HG02840 (cell line): ENCODE results near the gene MRGPRE.
"Not testable (repeated sequence)": the region's sequence is repeated elsewhere in the genome, so short reads cannot be mapped to it uniquely, and the experiment has no call there.

Experiments
- ATAC-seq: cut with Tn5 transposase; IDR thresholded peaks from one replicate; pipeline ENCODE4 v1.9.1; 2021; ENCODE audit warnings: mild to moderate bottlenecking, moderate library complexity, moderate number of reproducible peaks; ENCODE audit not compliant: unreplicated experiment, low FRiP score

MRGPRE gene, protein sequence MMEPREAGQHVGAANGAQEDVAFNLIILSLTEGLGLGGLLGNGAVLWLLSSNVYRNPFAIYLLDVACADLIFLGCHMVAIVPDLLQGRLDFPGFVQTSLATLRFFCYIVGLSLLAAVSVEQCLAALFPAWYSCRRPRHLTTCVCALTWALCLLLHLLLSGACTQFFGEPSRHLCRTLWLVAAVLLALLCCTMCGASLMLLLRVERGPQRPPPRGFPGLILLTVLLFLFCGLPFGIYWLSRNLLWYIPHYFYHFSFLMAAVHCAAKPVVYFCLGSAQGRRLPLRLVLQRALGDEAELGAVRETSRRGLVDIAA

DNA sequence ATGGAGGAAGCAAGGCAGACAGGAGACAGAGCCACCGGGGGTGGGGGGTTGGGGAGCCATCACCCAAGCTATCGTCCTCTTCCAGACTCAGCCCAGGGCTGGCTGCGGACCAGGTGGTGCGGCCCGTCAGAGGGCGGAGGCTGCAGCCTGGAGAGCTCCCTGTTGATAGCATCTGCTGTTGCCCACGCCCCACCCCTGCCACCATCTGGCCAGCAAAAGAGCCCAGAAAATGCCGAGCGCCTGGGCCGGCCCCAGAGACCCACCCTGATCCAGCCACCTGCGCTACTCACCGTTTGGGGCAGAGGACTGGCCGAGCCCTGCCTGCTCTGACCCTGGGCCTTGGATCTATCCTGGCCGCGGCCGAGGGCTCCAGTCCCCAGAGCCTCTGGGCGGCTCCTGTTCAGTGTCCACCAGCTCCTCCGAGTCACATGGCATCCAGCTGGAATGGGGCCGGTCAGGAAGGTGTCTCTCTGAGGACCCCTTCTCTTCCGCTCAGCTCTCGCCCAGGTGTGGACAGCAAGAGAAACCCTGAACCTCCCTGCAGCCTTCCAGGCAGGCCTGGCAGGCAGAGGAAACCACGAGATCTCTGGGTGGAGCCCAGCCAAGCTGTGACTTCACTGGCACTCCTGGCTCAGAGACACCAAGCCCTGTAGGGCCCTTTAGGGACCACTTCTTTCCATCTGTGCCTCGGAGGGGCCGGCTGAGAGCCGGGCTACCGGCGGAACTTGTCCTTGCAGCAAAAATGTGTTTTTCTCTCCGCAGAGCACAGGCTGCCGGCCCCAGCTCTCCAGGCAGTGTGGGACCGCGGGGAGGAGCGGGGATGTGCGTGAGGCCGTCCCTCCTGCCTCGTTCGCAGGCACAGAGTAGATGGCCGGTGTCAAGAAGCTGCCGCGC, at the start of gene MRGPRE:
MRGPRE (minus strand) TSS at position 567 of the 894 bp plus-strand sequence. CDS start 3,618 bp downstream, outside the sequence.
- ATAC-seq: no peak

DNA sequence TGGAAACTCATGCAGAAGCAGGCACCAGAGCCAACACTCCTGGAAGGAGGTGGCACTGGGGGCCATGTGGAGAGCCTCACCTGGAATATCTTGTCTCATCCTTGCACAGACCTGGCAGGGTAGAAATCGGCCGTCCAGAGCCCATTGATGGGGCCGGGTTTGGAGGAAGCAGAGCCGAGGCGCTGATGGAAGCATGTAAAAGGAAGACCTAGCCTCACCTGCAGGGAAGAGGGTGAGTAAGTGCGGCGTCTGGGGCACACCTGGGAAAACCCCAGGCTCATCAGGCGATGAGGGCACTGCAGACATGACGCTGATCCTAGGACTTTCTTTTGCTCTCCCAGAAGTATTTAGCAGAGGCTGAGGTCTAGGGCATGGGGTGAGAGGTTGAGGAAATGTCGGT, 48.9 kb upstream of the MRGPRE start:
- ATAC-seq: not testable (repeated sequence)

DNA sequence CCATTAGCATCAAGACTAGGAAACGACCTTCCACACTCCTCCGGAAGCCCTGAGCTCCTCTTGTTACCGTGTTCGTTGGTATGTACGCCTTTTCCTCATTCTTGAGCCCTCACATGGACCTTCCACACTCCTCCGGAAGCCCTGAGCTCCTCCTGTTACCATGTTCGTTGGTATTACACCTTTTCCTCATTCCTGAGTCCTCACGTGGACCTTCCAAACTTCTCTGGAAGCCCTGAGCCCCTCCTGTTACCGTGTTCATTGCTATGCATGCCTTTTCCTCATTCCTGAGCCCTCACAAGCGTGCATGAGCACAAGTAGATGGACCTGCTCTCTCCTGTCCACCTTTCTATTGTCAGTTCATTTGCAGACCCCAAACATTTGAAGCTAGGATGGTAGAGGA, 48.4 kb upstream of the MRGPRE start:
- ATAC-seq: not testable (repeated sequence)

DNA sequence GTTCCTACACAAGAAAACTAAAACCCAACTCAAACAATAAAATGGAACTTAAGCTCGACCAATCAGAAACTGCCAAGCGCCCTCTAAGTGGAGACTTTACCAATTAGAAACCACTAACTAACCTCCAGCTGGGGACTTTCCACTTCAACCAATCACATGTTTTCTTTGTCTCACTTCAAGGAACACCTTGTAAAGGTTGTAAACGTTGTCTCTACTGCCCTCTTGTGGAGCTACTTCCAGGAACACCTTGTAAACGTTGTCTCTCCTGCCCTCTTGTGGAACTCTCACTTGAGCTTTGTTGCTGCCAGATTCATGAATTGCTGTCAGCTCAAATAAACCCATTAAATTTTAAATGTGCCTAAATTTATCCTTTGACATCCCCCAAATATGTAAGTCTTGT, 46.7 kb upstream of the MRGPRE start:
- ATAC-seq: not testable (repeated sequence)

DNA sequence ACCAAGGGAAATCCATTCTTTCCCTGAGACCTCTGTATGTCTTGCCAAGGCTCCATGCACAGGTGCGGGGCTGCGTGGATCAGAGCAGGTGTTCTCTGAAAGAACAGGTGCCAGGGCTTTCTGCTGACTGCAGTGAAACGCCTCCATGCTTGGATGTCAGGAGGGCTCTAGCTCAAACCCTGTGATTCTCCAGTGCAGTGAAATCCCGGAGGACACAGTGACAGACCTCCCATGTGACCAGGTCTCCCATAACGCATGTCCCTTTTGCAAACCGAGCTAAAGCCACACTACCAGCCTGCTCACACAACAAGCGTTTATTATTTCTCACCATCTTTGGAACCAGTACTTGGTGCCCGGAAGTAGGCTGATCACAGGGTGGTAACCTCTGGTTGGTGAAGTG, 41.4 kb upstream of the MRGPRE start:
- ATAC-seq: not testable (repeated sequence)

DNA sequence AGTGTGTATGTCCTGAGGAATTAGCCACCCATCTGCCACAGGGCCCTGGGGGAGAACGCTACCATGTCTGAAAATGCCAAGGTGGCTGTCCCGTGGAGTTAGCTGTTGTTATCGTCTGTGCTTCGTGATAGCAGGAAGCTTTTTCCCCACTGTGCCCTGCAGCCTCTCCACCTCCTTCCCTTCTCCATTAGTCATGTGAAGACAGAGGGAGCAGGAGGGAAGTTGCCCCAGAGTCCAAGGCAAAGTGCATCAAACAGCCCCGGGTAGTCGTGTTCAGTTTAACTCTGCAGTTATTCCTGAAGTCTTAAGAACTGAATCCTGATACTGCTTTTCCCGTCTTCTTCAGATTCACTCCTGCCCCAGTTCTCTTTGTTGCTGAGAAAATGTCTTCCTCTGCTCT, 30.3 kb upstream of the MRGPRE start:
- not testable (repeated sequence) for ATAC-seq

DNA sequence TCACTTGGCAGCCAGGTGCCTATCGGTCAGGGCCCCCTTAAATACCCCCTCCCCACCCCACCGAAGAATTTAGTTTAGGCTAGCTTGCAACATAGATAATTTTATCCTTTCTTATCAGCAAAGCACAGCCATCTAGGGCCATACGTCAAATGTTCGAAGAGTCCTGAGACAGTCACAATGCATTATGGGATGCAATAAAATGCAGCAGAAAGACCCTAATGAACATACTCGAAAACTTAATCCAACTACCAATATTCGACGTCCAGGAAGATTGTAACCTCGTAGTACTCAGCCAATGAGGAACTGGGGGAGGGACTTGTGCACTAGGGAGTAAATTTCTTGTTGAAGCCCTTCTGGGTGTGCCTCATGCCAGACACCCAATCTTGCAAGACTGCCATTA, 29.6 kb upstream of the MRGPRE start:
- ATAC-seq: not testable (repeated sequence)

DNA sequence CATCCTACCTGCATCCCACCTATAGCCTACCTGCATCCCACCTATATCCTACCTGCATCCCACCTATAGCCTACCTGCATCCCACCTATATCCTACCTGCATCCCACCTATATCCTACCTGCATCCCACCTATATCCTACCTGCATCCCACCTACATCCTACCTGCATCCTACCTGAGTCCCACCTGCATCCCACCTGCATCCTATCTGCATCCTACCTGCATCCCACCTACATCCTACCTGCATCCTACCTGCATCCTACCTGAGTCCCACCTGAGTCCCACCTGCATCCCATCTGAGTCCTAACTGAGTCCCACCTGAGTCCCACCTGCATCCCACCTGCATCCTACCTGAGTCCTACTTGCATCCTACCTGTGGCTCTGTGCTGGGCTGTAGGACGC, 25.3 kb upstream of the MRGPRE start:
- ATAC-seq: not testable (repeated sequence)

DNA sequence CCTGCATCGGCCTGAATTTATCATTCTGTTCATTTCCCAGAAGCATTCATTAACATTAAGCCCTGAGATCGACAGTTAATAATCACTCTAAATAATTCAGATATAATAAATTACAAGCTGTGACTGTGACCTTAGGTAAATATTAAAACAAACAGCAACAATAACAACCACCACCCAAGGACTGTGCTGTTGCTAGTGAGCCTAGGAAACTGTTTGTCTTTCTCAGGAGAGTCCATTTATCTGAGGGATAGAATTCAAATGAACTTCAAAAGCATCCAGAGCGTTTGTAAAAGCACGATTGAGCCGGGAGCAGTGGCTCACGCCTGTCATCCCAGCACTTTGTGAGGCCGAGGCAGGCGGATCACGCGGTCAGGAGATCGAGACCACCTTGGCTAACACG, 23.0 kb upstream of the MRGPRE start:
- ATAC-seq: not testable (repeated sequence)

DNA sequence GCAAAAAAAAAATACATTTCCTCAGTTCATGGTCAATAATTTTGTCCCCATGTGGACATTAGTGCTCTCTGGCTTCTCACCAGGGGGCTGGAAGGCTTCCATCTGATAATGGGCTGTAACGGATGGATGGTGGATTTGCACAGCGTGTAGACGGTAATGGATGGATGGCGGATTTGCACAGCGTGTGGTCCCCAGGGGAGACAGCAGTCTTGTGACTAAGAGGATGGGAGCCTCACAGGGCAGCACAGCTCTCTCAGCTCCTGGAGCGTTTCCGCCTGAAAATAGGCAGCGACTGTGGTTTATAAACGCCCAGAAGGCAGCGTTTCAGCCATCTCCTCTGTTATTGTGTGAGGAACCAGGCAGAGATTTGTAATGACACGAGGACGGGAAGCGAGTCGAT, 22.6 kb upstream of the MRGPRE start:
- not testable (repeated sequence) for ATAC-seq

DNA sequence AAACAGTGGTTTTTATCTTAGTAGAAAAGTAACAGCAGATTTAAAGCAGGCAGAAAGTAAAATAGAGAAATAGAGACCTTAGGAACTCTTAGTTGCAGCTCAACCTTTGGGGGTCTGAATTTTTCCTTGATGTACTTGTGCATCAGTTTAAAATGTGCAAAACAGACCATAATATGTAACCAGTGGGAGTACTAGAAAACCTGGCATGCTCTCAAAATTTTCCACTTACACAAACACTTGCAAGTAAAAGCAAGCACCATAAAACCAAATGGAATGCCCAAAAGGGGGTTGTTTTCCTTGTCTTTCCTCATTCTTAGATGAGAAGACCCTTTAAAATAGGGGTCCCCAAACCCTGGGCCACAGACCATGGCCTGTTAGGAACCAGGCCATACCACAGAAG, 12.9 kb upstream of the MRGPRE start:
- no peak for ATAC-seq

DNA sequence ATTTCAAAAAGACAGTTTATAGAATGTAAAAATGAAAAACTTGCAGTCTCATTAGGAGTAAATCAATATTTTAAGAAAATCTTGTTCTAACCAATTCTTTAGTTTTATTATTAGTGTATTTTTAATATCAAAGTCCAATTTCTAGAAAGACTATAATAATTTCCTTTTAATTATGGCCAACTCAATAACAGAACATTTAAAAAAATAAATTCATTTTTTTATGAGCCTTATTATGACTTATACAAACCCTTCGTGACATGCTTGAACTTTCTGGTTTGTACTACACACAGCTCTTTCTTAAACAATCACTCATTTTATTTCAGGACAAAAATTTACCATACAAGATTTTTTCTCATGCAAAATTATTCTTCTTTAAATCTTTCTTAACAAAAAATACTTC, 11.7 kb upstream of the MRGPRE start:
- ATAC-seq: no peak

DNA sequence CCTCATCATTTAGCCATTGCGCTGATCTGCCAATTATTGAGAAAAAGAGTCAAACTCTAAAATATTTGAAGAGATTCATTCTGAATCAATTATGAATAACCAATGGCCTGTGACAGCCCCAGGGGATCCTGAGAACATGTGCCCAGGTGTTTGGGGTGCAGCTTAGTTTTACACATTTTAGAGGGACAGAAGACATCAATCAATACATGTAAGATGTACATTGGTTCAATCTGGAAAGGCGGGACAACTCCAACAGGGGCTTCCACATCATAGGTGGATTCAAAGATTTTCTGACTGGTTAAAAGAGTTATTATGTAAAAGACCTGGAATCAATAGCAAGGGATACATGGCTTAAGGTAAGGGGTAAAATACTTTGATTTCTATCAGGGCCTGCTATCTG, 4.9 kb upstream of the MRGPRE start:
- no peak for ATAC-seq

DNA sequence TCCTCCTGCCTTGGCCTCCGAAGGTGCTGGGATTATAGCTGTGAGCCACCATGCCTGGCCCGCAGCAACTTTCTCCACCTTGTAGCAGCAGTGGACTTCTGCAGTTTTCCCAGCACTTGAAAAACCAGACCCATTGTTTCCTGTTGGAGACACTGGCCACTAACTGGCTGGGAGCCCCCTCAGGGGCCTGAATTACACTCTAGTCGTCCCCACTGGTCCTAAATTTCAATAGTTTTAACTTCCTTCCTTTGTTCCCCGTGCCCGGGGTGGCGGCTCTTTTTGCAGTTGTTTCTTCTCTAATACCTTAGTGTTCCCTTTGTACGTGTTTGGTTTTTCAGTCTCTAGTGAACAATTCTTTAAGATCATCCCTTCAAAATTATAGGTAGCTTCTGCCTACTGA, 2.6 kb upstream of the MRGPRE start:
- ATAC-seq: no peak

DNA sequence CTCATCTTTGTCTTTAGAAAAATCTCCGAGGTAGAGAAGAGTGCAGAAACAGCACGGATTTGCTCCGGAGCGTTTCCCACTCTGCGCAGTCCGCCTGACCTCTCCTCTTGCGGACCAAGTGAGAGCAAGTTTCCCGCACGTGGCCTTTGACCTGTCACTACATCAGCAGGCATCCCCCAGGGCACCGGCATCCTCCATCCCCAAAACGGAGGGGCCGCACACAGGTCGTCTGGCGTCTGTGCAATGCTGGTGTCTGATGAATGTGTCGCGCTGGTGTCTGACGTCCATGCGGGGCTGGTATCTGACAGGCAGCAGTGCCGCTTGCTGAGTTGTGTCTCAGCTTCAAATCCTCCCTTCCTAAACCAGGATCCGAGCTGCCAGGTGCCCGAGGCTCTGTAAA, 739 bp upstream of the MRGPRE start:
- ATAC-seq: no peak

DNA sequence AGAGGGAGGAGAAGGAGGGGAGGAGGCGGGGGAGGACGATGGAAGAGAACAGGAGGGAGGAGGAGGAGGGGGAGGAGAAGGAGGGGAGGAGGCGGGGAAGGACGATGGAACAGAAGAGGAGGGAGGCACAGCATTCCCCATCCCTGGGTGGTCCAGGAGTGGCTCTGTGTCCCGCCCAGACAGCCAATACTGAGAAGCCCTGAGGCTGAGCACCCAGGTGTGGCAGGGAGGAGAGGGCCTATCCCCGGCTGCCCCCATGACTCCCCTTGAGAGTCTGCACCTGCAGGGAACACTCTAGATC, 717 bp downstream of the MRGPRE start:
- ATAC-seq: no peak

DNA sequence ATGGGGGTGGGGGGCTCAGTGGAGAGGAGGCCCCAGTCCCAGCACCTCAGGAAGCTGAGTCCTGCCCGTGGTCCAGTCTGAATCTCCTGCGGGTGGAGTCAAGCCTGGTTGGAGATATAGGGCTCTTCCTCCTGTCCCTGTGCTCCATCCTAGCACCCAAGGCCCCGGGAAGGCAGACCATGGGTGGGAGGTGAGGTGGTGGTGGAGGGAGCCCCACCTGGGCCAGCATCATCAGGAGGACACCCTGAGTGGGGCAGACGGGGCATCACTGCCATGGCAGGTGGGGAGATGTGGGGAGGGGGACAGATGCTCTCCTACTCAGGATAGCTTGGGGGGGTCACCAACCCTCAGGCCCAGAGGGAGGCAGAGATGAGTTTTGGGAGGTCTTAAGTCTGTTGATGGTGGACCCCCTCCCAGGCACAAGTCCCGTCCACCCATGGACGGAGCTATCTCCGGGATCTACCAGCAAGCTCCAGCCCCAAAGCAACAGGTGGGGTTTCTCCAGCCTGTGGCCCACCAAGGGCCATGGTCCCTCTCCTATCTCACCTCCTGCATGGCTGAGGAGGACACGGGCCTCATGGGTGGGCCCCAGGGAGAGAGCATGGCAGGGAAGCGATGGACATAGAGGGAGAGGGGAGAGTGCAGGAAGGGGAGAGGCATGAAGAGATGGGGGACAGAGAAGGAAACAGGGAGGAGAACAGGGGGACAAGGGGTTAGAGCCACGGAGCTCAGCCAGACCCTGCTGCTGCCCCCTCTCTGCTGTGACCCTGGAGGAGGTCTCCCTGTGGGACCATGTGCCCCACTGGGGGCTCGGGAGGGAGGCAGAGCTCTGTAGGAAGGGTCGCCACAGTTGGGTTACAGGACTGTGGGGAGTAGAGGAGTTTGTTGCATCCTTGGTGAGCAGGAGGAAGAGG, 1.3 kb downstream of the MRGPRE start:
- ATAC-seq: no peak

DNA sequence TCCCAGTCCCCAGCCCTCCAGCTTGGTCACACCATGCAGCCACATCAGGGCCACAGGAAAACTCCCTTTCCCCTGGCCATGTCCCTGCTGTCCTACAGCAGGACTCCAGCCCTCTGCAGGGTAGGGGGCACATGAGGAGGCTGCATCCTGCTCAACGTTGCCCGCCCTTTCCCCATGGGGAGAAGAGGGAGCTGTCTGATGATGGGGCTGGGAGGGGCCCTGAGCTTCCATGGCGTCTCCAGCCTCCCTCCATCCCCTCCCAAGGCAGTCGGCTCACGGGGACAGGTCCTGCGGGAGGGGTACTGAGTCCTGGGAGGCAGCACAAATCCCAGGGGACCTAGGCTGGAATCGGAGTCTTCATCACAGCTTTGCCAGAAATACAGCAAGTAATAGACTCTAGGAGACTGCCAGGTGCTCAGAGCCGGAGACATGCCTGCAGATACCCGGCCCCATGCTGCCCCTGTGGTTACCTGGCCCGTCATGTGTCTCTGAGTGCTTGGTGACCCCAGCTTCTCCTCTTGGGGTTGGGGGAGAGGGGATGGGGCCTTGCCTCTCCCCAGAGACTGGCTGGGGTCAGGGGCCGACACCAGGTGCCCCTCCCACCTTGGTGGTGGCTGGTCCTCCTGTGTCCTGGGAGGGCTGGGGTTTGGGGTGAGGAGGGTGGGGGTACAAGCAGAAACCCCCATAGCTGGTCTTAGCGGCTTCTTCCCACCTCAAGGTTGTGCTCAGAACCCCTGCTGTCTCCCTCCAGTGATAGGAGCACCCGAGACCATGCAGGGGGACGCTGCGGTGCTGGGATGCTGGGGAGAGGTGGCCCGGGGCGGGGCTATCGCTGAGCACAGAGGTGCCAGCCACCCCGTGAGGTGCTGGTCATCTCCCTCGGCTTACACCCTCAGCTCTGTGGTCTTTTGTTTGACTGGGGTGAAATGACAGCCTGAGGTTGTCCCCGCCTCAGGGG, 2.3 kb downstream of the MRGPRE start:
- ATAC-seq: no peak

DNA sequence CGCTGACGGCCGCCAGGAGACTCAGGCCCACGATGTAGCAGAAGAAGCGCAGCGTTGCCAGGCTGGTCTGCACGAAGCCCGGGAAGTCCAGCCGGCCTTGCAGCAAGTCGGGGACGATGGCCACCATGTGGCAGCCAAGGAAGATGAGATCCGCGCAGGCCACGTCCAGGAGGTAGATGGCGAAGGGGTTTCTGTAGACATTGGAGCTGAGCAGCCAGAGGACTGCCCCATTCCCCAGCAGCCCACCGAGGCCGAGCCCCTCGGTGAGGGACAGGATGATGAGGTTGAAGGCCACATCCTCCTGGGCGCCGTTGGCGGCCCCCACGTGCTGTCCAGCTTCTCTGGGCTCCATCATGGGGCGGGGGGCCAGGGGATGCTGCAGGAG, 3.8 kb downstream of the MRGPRE start:
- ATAC-seq: no peak
